HG03469 (cell line): Measurements from ENCODE around the gene SH3BGRL2.
"Not testable (repeated sequence)": the region's sequence is repeated elsewhere in the genome, so short reads cannot be mapped to it uniquely, and the experiment has no call there.

Source experiments
- ATAC-seq: cut with Tn5 transposase; IDR thresholded peaks from one replicate; pipeline ENCODE4 v1.9.1; 2021; ENCODE audit warnings: mild to moderate bottlenecking, moderate library complexity, moderate number of reproducible peaks; ENCODE audit not compliant: unreplicated experiment

Gene SH3BGRL2

GRCh38 chr6:79613912-79614311 lies 17.2 kb upstream of the SH3BGRL2 start:
- no peak for ATAC-seq

GRCh38 chr6:79614326-79615305 lies 16.5 kb upstream of the SH3BGRL2 start:
- no peak for ATAC-seq

GRCh38 chr6:79617518-79617941 lies 13.6 kb upstream of the SH3BGRL2 start:
- no peak for ATAC-seq

- not testable (repeated sequence) for ATAC-seq
Measured at GRCh38 chr6:79618425-79618824, 12.7 kb upstream of the SH3BGRL2 start.

GRCh38 chr6:79621579-79621978 lies 9.6 kb upstream of the SH3BGRL2 start:
- ATAC-seq, result no peak

- ATAC-seq, result no peak
Measured at GRCh38 chr6:79622364-79622763, 8.8 kb upstream of the SH3BGRL2 start.

GRCh38 chr6:79623106-79623505 lies 8.0 kb upstream of the SH3BGRL2 start:
- no peak for ATAC-seq

GRCh38 chr6:79625746-79626145 lies 5.4 kb upstream of the SH3BGRL2 start:
- no peak for ATAC-seq

- no peak for ATAC-seq
Measured at GRCh38 chr6:79626811-79627210, 4.3 kb upstream of the SH3BGRL2 start.

GRCh38 chr6:79627422-79627821 lies 3.7 kb upstream of the SH3BGRL2 start:
- ATAC-seq, result no peak

- no peak for ATAC-seq
Measured at GRCh38 chr6:79628466-79629288, 2.5 kb upstream of the SH3BGRL2 start.

- ATAC-seq, result no peak
Measured at GRCh38 chr6:79630380-79630882, 698 bp upstream of the SH3BGRL2 start.

- no peak for ATAC-seq
Measured at GRCh38 chr6:79631693-79632172, 604 bp downstream of the SH3BGRL2 start.

- ATAC-seq, result no peak
Measured at GRCh38 chr6:79632580-79632979, 1.5 kb downstream of the SH3BGRL2 start.

GRCh38 chr6:79634491-79635231 lies 3.5 kb downstream of the SH3BGRL2 start:
- ATAC-seq, result no peak

GRCh38 chr6:79635232-79635543 lies 4.1 kb downstream of the SH3BGRL2 start:
- ATAC-seq, result no peak

GRCh38 chr6:79636673-79637072 lies 5.5 kb downstream of the SH3BGRL2 start:
- ATAC-seq, result no peak

- ATAC-seq, result no peak
Measured at GRCh38 chr6:79640146-79641111, 9.3 kb downstream of the SH3BGRL2 start.

GRCh38 chr6:79646006-79646405 lies 14.9 kb downstream of the SH3BGRL2 start:
- no peak for ATAC-seq

GRCh38 chr6:79646561-79646960 lies 15.4 kb downstream of the SH3BGRL2 start:
- ATAC-seq, result no peak
